ENCODE data around the gene SNX30.
A peak's percentile ranks its signal among the peaks of the same experiment; 100 is the strongest.

The SNX30 gene

DNA sequence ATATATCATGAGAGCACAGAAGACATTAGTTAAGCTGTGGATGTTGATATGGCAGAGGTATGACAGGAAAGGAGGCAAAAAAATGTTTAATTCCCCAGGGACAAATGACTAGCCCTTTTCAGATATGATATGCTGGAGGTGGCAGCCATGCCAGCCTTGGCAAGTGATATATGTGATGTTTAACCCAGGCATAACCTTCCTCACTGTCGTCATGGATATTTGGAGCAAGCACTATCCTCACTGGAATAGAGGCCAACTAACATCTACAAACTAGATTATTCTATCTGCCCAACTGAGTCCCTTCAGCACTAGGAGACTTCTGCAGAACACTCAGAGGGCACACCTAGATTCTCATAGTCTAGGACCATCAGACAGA is 167.4 kb downstream of the SNX30 start:
- TF ChIP-seq, protein P1, sequence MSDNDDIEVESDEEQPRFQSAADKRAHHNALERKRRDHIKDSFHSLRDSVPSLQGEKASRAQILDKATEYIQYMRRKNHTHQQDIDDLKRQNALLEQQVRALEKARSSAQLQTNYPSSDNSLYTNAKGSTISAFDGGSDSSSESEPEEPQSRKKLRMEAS (IDR thresholded peaks at IDR 0.05; ENCODE audit: low read depth, low read length): no peak
- TF ChIP-seq POLR2A (IDR thresholded peaks at IDR 0.05; ENCODE audit: extremely low read depth, insufficient read length) (no peak), MYC (IDR thresholded peaks at IDR 0.05; ENCODE audit: low read depth, low read length) (no peak)
- TF ChIP-seq, protein P2, sequence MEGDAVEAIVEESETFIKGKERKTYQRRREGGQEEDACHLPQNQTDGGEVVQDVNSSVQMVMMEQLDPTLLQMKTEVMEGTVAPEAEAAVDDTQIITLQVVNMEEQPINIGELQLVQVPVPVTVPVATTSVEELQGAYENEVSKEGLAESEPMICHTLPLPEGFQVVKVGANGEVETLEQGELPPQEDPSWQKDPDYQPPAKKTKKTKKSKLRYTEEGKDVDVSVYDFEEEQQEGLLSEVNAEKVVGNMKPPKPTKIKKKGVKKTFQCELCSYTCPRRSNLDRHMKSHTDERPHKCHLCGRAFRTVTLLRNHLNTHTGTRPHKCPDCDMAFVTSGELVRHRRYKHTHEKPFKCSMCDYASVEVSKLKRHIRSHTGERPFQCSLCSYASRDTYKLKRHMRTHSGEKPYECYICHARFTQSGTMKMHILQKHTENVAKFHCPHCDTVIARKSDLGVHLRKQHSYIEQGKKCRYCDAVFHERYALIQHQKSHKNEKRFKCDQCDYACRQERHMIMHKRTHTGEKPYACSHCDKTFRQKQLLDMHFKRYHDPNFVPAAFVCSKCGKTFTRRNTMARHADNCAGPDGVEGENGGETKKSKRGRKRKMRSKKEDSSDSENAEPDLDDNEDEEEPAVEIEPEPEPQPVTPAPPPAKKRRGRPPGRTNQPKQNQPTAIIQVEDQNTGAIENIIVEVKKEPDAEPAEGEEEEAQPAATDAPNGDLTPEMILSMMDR (IDR thresholded peaks at IDR 0.05; ENCODE audit: low read depth, low read length): no peak
- no peak for DNase-seq (ENCODE audit: low read depth)
- H3K4me3 ChIP-seq (ENCODE audit: low read depth, low read length): no peak overlapping the region

DNA sequence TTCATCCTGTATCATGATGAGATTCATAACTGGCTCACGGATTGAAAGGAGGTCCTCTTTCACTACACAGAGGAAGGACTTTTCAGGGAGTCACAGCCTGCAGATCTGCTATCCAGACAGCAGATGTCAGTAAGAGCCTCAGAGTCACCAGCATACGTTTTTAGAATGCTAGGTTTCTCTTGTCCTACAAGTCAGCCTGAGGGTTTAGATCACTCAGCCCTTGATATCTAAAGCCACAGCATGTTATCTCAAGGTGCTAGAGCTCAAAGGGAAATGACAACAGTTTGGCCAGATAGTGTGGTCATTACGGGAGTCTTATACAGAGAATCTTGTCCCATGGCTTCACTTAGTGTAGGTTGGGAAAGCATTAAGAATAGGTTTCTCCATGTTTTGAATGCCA is 171.0 kb downstream of the SNX30 start:
- DNase-seq (ENCODE audit: low read depth): peak; percentile 72
- H3K4me3 ChIP-seq (ENCODE audit: low read depth, low read length): no peak overlapping the region
- TF ChIP-seq MYC (IDR thresholded peaks at IDR 0.05; ENCODE audit: low read depth, low read length): no peak
- TF ChIP-seq, protein P2 (IDR thresholded peaks at IDR 0.05; ENCODE audit: low read depth, low read length): peak; percentile 76

Data from NB4 (cell line).